ENCODE data around the gene PRR5.
A peak's percentile ranks its signal among the peaks of the same experiment; 100 is the strongest.
"Not testable (repeated sequence)": the region's sequence is repeated elsewhere in the genome, so short reads cannot be mapped to it uniquely, and the experiment has no call there.

PRR5 gene

GRCh38 chr22:44701824-44702478 is at the start of gene PRR5:
TSS of gene PRR5 (plus strand) at chr22:44702204. CDS start at chr22:44702475, 271 bp downstream.
- peak; percentile 48 to 72 (median 62) for DNase-seq (ENCODE audit: low read depth in 2 of 3, low spot score in 1 of 3)

- not testable (repeated sequence) for DNase-seq (ENCODE audit: low read depth in 2 of 3, low spot score in 1 of 3)
Observed at GRCh38 chr22:44652866-44653265, 49.1 kb upstream of the PRR5 start.

- no peak for DNase-seq (ENCODE audit: low read depth in 2 of 3, low spot score in 1 of 3)
Observed at GRCh38 chr22:44658311-44658953, 43.6 kb upstream of the PRR5 start.

- DNase-seq (ENCODE audit: low read depth in 2 of 3, low spot score in 1 of 3) = no peak
Observed at GRCh38 chr22:44659140-44659539, 42.9 kb upstream of the PRR5 start.

- no peak for DNase-seq (ENCODE audit: low read depth in 2 of 3, low spot score in 1 of 3)
Observed at GRCh38 chr22:44660051-44660830, 41.8 kb upstream of the PRR5 start.

- no peak for DNase-seq (ENCODE audit: low read depth in 2 of 3, low spot score in 1 of 3)
Observed at GRCh38 chr22:44661070-44661469, 40.9 kb upstream of the PRR5 start.

GRCh38 chr22:44661659-44662569 is 40.1 kb upstream of the PRR5 start:
- DNase-seq (ENCODE audit: low read depth in 2 of 3, low spot score in 1 of 3) = no peak

- DNase-seq (ENCODE audit: low read depth in 2 of 3, low spot score in 1 of 3) = no peak
Observed at GRCh38 chr22:44663256-44663999, 38.6 kb upstream of the PRR5 start.

GRCh38 chr22:44664149-44664548 is 37.9 kb upstream of the PRR5 start:
- DNase-seq (ENCODE audit: low read depth in 2 of 3, low spot score in 1 of 3) = peak in 1 of 3 donors; percentile 23

- no peak for DNase-seq (ENCODE audit: low read depth in 2 of 3, low spot score in 1 of 3)
Observed at GRCh38 chr22:44665115-44665514, 36.9 kb upstream of the PRR5 start.

- DNase-seq (ENCODE audit: low read depth in 2 of 3, low spot score in 1 of 3) = no peak
Observed at GRCh38 chr22:44666207-44666585, 35.8 kb upstream of the PRR5 start.

- no peak for DNase-seq (ENCODE audit: low read depth in 2 of 3, low spot score in 1 of 3)
Observed at GRCh38 chr22:44667276-44667675, 34.7 kb upstream of the PRR5 start.

- DNase-seq (ENCODE audit: low read depth in 2 of 3, low spot score in 1 of 3) = peak in 2 of 3 donors; percentile 20 to 42
Observed at GRCh38 chr22:44667829-44668189, 34.2 kb upstream of the PRR5 start.

GRCh38 chr22:44668190-44668885 is 33.7 kb upstream of the PRR5 start:
- DNase-seq (ENCODE audit: low read depth in 2 of 3, low spot score in 1 of 3) = no peak

- DNase-seq (ENCODE audit: low read depth in 2 of 3, low spot score in 1 of 3) = no peak
Observed at GRCh38 chr22:44668886-44669521, 33.0 kb upstream of the PRR5 start.

GRCh38 chr22:44669561-44669976 is 32.4 kb upstream of the PRR5 start:
- DNase-seq (ENCODE audit: low read depth in 2 of 3, low spot score in 1 of 3) = no peak

GRCh38 chr22:44670220-44670988 is 31.6 kb upstream of the PRR5 start:
- DNase-seq (ENCODE audit: low read depth in 2 of 3, low spot score in 1 of 3) = no peak

GRCh38 chr22:44671742-44672141 is 30.3 kb upstream of the PRR5 start:
- DNase-seq (ENCODE audit: low read depth in 2 of 3, low spot score in 1 of 3) = no peak

GRCh38 chr22:44672632-44673031 is 29.4 kb upstream of the PRR5 start:
- no peak for DNase-seq (ENCODE audit: low read depth in 2 of 3, low spot score in 1 of 3)

All from stimulated activated CD4-positive, alpha-beta T cell treated with anti-CD3 and anti-CD28 coated beads, Interleukin-12 subunit alpha, Interleukin-12 subunit beta, amount 100 ng/mL, for 48 hours (primary cell).